Measurements from ENCODE around the gene MAGI2.

The MAGI2 gene

GRCh38 chr7:78055001-78055573, 1398.4 kb downstream of the MAGI2 start:
- ATAC-seq, result no peak
- TF ChIP-seq CSRNP3 (CRISPR knock-in tag; IDR thresholded peaks at IDR 0.05) (no peak), TOX (CRISPR knock-in tag; IDR thresholded peaks at IDR 0.05; ENCODE audit: borderline replicate concordance) (no peak), ISL1 (CRISPR knock-in tag; IDR thresholded peaks at IDR 0.05) (no peak), PPARA (CRISPR knock-in tag; IDR thresholded peaks at IDR 0.05; ENCODE audit: borderline replicate concordance) (no peak), ZNF70 (CRISPR knock-in tag; IDR thresholded peaks at IDR 0.05) (no peak), TSHZ2 (CRISPR knock-in tag; IDR thresholded peaks at IDR 0.05) (no peak), SNAI2 (CRISPR knock-in tag; IDR thresholded peaks at IDR 0.05) (no peak), ZNF565 (CRISPR knock-in tag; conservative IDR thresholded peaks at IDR 0.05; ENCODE audit: low read depth) (no peak), ESRRG (CRISPR knock-in tag; IDR thresholded peaks at IDR 0.05) (no peak), ZNF8 (CRISPR knock-in tag; IDR thresholded peaks at IDR 0.05) (no peak), ZC3H10 (CRISPR knock-in tag; IDR thresholded peaks at IDR 0.05) (no peak), ARNTL (CRISPR knock-in tag; IDR thresholded peaks at IDR 0.05; ENCODE audit: borderline replicate concordance, low read depth) (no peak), TCF4 (CRISPR knock-in tag; IDR thresholded peaks at IDR 0.05; ENCODE audit: borderline replicate concordance) (no peak)
- TF ChIP-seq, protein P1, sequence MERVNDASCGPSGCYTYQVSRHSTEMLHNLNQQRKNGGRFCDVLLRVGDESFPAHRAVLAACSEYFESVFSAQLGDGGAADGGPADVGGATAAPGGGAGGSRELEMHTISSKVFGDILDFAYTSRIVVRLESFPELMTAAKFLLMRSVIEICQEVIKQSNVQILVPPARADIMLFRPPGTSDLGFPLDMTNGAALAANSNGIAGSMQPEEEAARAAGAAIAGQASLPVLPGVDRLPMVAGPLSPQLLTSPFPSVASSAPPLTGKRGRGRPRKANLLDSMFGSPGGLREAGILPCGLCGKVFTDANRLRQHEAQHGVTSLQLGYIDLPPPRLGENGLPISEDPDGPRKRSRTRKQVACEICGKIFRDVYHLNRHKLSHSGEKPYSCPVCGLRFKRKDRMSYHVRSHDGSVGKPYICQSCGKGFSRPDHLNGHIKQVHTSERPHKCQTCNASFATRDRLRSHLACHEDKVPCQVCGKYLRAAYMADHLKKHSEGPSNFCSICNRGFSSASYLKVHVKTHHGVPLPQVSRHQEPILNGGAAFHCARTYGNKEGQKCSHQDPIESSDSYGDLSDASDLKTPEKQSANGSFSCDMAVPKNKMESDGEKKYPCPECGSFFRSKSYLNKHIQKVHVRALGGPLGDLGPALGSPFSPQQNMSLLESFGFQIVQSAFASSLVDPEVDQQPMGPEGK (CRISPR knock-in tag; IDR thresholded peaks at IDR 0.05; ENCODE audit: borderline replicate concordance), result no peak
- TF ChIP-seq, protein P2, sequence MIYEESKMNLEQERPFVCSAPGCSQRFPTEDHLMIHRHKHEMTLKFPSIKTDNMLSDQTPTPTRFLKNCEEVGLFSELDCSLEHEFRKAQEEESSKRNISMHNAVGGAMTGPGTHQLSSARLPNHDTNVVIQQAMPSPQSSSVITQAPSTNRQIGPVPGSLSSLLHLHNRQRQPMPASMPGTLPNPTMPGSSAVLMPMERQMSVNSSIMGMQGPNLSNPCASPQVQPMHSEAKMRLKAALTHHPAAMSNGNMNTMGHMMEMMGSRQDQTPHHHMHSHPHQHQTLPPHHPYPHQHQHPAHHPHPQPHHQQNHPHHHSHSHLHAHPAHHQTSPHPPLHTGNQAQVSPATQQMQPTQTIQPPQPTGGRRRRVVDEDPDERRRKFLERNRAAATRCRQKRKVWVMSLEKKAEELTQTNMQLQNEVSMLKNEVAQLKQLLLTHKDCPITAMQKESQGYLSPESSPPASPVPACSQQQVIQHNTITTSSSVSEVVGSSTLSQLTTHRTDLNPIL (CRISPR knock-in tag; IDR thresholded peaks at IDR 0.05; ENCODE audit: low read depth), result no peak

DNA sequence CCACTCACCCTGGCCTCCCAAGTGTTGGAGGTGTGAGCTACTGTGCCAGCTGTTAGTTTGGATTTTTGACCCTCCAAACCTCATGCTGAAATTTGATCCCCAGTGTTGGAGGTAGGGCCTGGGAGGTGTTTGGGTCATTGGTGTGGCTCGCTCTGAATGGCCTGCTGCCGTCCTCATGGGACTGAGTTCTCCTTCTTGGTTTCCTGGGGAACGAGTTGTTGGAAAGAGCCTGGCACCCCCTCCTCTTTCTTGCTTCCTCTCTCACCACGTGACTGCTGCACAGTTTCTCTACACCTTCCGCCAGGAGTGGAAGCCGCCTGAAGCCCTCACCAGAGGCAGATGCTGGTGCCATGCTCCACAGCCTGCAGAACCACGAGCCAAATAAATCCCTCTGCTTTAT, 1401.4 kb downstream of the MAGI2 start:
- no peak for ATAC-seq
- TF ChIP-seq TSHZ2 (CRISPR knock-in tag; IDR thresholded peaks at IDR 0.05), result no peak
- no peak for TF ChIP-seq ISL1 (CRISPR knock-in tag; IDR thresholded peaks at IDR 0.05)
- TF ChIP-seq ZC3H10 (CRISPR knock-in tag; IDR thresholded peaks at IDR 0.05), result no peak
- TF ChIP-seq ZFP3 (CRISPR knock-in tag; IDR thresholded peaks at IDR 0.05), result no peak
- TF ChIP-seq SNAI2 (CRISPR knock-in tag; IDR thresholded peaks at IDR 0.05), result no peak
- no peak for TF ChIP-seq BACH2 (CRISPR knock-in tag; IDR thresholded peaks at IDR 0.05; ENCODE audit: borderline replicate concordance)

- TF ChIP-seq GLIS3 (CRISPR knock-in tag; IDR thresholded peaks at IDR 0.05), result no peak
- TF ChIP-seq, protein P3, sequence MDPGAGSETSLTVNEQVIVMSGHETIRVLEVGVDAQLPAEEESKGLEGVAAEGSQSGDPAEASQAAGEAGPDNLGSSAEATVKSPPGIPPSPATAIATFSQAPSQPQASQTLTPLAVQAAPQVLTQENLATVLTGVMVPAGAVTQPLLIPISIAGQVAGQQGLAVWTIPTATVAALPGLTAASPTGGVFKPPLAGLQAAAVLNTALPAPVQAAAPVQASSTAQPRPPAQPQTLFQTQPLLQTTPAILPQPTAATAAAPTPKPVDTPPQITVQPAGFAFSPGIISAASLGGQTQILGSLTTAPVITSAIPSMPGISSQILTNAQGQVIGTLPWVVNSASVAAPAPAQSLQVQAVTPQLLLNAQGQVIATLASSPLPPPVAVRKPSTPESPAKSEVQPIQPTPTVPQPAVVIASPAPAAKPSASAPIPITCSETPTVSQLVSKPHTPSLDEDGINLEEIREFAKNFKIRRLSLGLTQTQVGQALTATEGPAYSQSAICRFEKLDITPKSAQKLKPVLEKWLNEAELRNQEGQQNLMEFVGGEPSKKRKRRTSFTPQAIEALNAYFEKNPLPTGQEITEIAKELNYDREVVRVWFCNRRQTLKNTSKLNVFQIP (CRISPR knock-in tag; IDR thresholded peaks at IDR 0.05; ENCODE audit: borderline replicate concordance, low read depth), result no peak
- ATAC-seq, result no peak
Measured at GRCh38 chr7:78047800-78048199, 1405.7 kb downstream of the MAGI2 start.

Measured in SK-N-SH treated with all-trans-retinoic acid at 6 μM for 48 hours (cell line).